HepG2 (cell line): ENCODE measurements around the gene ABHD15.

Source experiments
- ADNP ChIP-seq: sonication (generic); formaldehyde crosslinking; IDR thresholded peaks from 2 replicates; pipeline ENCODE4 v1.4.0; 2020; ENCODE audit warnings: missing genetic modification reagents
- ARNT ChIP-seq: fragments of 450-650 bp; IDR thresholded peaks from 2 replicates; pipeline ENCODE4 v1.6.1; 2017
- IKZF1 ChIP-seq: fragments of 450-650 bp; IDR thresholded peaks from 2 replicates; pipeline ENCODE4 v1.7.1; 2016
- POLR2AphosphoS2 ChIP-seq: IDR thresholded peaks from 2 replicates; pipeline ENCODE4 v1.6.1; 2011; ENCODE audit warnings: low read depth, low read length, improper control_type of control experiment
- YY1 ChIP-seq: IDR thresholded peaks from 2 replicates; pipeline ENCODE4 v1.6.1; 2011; ENCODE audit warnings: low read length, low read depth, moderate library complexity, mild to moderate bottlenecking; ENCODE audit not compliant: insufficient read depth, insufficient replicate concordance
- ZBTB21 ChIP-seq: sonication (generic); formaldehyde crosslinking; IDR thresholded peaks from 2 replicates; pipeline ENCODE4 v1.4.0; 2020; ENCODE audit warnings: missing genetic modification reagents
- ZMYM3 ChIP-seq: sonication (generic); formaldehyde crosslinking; IDR thresholded peaks from 2 replicates; pipeline ENCODE4 v1.5.1; 2020; ENCODE audit warnings: mild to moderate bottlenecking, missing genetic modification reagents
- ZNF501 ChIP-seq: sonication (generic); formaldehyde crosslinking; IDR thresholded peaks from 2 replicates; pipeline ENCODE4 v1.5.1; 2020; ENCODE audit warnings: mild to moderate bottlenecking, moderate library complexity, missing genetic modification reagents
- ZNF737 ChIP-seq: sonication (generic); formaldehyde crosslinking; IDR thresholded peaks from 2 replicates; pipeline ENCODE4 v1.5.0; 2020; ENCODE audit warnings: missing genetic modification reagents, mild to moderate bottlenecking, borderline replicate concordance
- TF ChIP-seq, protein P1 (sequence below): sonication (generic); formaldehyde crosslinking; IDR thresholded peaks from 2 replicates; pipeline ENCODE4 v1.4.0; 2020; ENCODE audit warnings: missing genetic modification reagents
- TF ChIP-seq, protein P2 (sequence below), 2 experiments: sonication (generic) in 1 of 2; formaldehyde crosslinking in 1 of 2; IDR thresholded peaks; 2 replicates each; pipeline versions ENCODE4 v1.4.0 to v1.6.1; 2018 to 2020; ENCODE audit warnings: missing genetic modification reagents in 2 of 2, borderline replicate concordance in 1 of 2, low read depth in 1 of 2, mild to moderate bottlenecking in 1 of 2, missing biosample characterization in 1 of 2
- TF ChIP-seq, protein P3 (sequence below): sonication (generic); formaldehyde crosslinking; IDR thresholded peaks from 2 replicates; pipeline ENCODE4 v1.8.1; 2023; ENCODE audit warnings: mild to moderate bottlenecking, missing genetic modification reagents, borderline replicate concordance

DNA sequence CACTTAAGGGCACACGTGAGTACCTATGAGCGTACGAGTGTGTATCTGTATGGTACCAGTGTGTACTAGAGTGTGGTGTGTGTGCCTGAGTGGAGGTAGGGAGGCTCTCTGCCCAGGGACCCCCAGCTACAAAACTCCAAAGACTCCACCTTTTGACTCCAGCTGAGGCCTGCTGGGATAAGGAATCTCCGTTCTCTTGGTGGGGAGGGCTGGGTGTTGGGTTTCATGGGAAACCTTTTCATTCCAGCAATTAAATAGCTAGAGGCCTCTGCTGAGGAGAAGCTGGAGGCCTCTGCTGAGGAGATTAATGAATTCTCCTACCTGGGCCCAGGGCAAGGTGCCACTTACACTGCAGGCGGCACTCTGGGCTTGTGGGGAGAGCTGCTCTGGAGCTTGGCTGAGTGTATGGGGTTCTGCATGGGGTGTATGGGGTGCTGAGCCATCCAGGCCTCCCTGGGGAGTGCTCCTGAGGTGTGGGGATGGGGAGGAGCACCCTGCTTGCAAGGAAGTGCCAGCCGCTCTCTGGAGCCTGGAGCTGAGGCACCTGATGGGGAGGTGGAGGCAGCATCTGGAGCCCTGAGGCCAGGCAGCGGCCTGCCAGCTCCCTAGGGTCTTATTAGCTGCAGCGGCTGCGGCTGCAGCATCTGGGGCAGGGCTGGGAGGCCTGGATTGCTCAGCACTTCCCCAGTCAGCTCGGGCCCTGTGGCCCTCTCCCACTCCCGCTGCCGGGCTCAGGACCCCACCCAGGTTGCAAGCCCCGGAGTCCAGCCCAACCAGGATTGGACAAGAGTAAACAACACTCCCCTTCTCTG, 30.7 kb upstream of the ABHD15 start:
- TF ChIP-seq POLR2AphosphoS2 (no peak), YY1 (no peak), ZNF501 (CRISPR knock-in tag) (no peak), IKZF1 (no peak), ZMYM3 (CRISPR knock-in tag) (no peak), ARNT (no peak), ADNP (CRISPR knock-in tag) (no peak), ZBTB21 (CRISPR knock-in tag) (no peak), ZNF737 (CRISPR knock-in tag) (no peak)
- TF ChIP-seq, protein P1, sequence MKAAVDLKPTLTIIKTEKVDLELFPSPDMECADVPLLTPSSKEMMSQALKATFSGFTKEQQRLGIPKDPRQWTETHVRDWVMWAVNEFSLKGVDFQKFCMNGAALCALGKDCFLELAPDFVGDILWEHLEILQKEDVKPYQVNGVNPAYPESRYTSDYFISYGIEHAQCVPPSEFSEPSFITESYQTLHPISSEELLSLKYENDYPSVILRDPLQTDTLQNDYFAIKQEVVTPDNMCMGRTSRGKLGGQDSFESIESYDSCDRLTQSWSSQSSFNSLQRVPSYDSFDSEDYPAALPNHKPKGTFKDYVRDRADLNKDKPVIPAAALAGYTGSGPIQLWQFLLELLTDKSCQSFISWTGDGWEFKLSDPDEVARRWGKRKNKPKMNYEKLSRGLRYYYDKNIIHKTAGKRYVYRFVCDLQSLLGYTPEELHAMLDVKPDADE (CRISPR knock-in tag): no peak
- TF ChIP-seq, protein P2, sequence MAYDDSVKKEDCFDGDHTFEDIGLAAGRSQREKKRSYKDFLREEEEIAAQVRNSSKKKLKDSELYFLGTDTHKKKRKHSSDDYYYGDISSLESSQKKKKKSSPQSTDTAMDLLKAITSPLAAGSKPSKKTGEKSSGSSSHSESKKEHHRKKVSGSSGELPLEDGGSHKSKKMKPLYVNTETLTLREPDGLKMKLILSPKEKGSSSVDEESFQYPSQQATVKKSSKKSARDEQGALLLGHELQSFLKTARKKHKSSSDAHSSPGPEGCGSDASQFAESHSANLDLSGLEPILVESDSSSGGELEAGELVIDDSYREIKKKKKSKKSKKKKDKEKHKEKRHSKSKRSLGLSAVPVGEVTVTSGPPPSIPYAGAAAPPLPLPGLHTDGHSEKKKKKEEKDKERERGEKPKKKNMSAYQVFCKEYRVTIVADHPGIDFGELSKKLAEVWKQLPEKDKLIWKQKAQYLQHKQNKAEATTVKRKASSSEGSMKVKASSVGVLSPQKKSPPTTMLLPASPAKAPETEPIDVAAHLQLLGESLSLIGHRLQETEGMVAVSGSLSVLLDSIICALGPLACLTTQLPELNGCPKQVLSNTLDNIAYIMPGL (CRISPR knock-in tag; IDR thresholded peaks at IDR 0.05; ENCODE audit: borderline replicate concordance in 1 of 2, low read depth in 1 of 2): no peak
- TF ChIP-seq, protein P3, sequence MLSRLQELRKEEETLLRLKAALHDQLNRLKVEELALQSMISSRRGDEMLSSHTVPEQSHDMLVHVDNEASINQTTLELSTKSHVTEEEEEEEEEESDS (CRISPR knock-in tag): no peak
